Measurements from ENCODE around the gene PFDN6. TPM values are rescaled to one million over a fixed set of nuclear protein-coding genes. Genes with fewer than 3 reads are reported as not detected.
A peak's percentile ranks its signal among the peaks of the same experiment; 100 is the strongest.

The PFDN6 gene
- total RNA-seq, 4 donors from 2014 or later = 12.4 to 48.7 (median 21.0) TPM

DNA sequence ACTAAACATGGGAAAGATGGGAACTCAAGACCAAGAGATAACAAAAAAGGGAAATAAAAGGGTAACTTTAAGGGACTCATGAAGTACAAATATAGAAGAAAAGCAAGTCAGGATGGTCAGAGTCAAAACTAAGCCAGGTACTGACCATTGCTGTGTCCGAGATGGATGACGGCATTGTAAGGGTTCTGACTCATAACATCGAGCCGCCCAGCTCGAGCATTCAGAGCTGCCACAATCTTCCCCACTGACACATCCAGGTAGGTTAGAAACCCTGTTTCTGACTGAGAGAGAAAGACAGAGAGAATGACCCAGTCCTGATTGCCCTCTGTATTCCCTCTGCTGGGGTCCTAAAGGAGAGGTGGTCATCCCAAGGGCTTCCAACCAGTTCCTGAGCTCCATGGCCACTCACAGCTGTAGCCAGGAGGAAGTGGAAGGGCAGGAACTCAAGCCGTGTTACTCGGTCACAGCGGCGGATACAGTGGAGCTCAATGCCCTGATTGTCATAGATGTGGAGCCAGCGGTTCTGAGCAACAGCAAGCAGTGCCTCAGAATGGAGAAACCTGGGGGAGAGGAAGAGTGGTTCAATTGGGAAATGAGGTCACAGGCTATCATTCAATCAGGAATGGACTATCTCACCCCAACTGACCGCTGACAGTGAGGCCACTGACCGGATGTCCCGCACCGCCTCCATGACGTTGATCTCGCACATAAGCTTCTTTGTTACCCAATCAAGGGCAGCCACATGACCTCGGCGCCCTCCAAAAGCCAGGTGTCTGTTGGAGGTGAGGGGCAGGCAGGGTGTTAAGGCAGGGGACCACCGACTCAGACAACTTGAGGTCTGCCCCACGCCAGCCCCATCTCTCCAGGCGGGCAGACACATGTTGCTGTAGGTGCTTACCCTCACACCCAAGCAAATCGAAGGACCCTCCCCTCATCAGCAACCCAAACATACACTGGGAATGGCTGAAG lies 2.2 kb upstream of the PFDN6 start:
- no peak for DNase-seq (ENCODE audit: low spot score in 2 of 2)
- 85 to 90% methylated on average over 18 to 22 of the region's 22 CpGs for WGBS, 2 donors
- TF ChIP-seq CTCF (IDR thresholded peaks at IDR 0.05) = no peak
- peaks cover 0 to 30% (median 17%) of the 10 kb centered on the region in 4 donors for H3K4me1 ChIP-seq
- H3K36me3 ChIP-seq = peaks cover 0 to 74% (median 3%) of the 10 kb centered on the region in 3 donors
- H3K4me3 ChIP-seq = no peak overlapping the region
- H3K27ac ChIP-seq = no peak overlapping the region
- H3K9me3 ChIP-seq = no peaks in the 10 kb centered on the region
- no peaks in the 10 kb centered on the region for H3K27me3 ChIP-seq

GRCh38 chr6:33288141-33288920 lies 1.1 kb upstream of the PFDN6 start:
- Histone ChIP-seq H3K27ac (peak overlapping the region in 3 of 4 donors; percentile 70 to 90 (median 70)), H3K27me3 (no peaks in the 10 kb centered on the region), H3K4me3 (peak overlapping the region; percentile 63 to 86 (median 68)), H3K4me1 (peaks cover 0 to 30% (median 17%) of the 10 kb centered on the region in 4 donors), H3K36me3 (peaks cover 3 to 74% (median 4%) of the 10 kb centered on the region in 3 donors), H3K9me3 (no peaks in the 10 kb centered on the region)
- no peak for DNase-seq (ENCODE audit: low spot score in 2 of 2)
- TF ChIP-seq POLR2A (IDR thresholded peaks at IDR 0.05) (no peak), EP300 (IDR thresholded peaks at IDR 0.05) (no peak)
- 15 to 16% methylated on average over 21 of the region's 21 CpGs for WGBS, 2 donors

- DNase-seq (ENCODE audit: low spot score in 2 of 2) = no peak
- H3K36me3 ChIP-seq = peaks cover 0 to 74% (median 6%) of the 10 kb centered on the region in 3 donors
Observed at GRCh38 chr6:33289784-33290315, 449 bp downstream of the PFDN6 start.

DNA sequence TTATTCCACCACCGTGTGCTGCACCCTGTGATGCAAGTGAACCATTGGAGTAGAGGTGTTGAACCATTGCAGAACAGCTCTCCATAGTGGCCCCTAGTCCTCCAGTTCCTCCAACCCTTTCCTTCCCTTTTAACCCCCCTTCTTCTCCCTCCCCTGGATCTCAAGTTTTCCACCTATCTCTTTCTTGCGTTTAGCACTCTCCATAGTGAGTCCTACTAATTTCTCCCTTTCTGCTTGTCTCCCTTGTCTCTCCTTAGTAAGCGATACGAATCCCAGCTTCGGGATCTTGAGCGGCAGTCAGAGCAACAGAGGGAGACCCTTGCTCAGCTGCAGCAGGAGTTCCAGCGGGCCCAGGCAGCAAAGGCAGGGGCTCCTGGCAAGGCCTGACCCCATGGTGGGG lies 1.1 kb downstream of the PFDN6 start:
- Histone ChIP-seq H3K4me1 (peaks cover 0 to 30% (median 17%) of the 10 kb centered on the region in 4 donors), H3K36me3 (peaks cover 0 to 74% (median 10%) of the 10 kb centered on the region in 3 donors), H3K4me3 (peak overlapping the region in 1 of 4 donors; percentile 86), H3K9me3 (no peaks in the 10 kb centered on the region), H3K27ac (peak overlapping the region in 1 of 4 donors; percentile 90), H3K27me3 (no peaks in the 10 kb centered on the region)
- DNase-seq (ENCODE audit: low spot score in 2 of 2) = no peak
- TF ChIP-seq CTCF (IDR thresholded peaks at IDR 0.05) (no peak), POLR2A (IDR thresholded peaks at IDR 0.05) (no peak), EP300 (IDR thresholded peaks at IDR 0.05) (no peak)
- 63 to 68% methylated on average over 7 of the region's 7 CpGs for WGBS, 2 donors

More at GRCh38 chr6:33289784-33290315, 449 bp downstream of the PFDN6 start:
- 4 to 5% methylated on average over 14 of the region's 14 CpGs for WGBS, 2 donors
- no peaks in the 10 kb centered on the region for H3K9me3 ChIP-seq
- H3K4me3 ChIP-seq = peak overlapping the region; percentile 63 to 86 (median 68)
- no peaks in the 10 kb centered on the region for H3K27me3 ChIP-seq
- peaks cover 0 to 30% (median 17%) of the 10 kb centered on the region in 4 donors for H3K4me1 ChIP-seq
- peak overlapping the region; percentile 70 to 90 (median 70) for H3K27ac ChIP-seq
- no peak for TF ChIP-seq CTCF (IDR thresholded peaks at IDR 0.05)
- TF ChIP-seq EP300 (IDR thresholded peaks at IDR 0.05) = no peak
- no peak for TF ChIP-seq POLR2A (IDR thresholded peaks at IDR 0.05)

DNA sequence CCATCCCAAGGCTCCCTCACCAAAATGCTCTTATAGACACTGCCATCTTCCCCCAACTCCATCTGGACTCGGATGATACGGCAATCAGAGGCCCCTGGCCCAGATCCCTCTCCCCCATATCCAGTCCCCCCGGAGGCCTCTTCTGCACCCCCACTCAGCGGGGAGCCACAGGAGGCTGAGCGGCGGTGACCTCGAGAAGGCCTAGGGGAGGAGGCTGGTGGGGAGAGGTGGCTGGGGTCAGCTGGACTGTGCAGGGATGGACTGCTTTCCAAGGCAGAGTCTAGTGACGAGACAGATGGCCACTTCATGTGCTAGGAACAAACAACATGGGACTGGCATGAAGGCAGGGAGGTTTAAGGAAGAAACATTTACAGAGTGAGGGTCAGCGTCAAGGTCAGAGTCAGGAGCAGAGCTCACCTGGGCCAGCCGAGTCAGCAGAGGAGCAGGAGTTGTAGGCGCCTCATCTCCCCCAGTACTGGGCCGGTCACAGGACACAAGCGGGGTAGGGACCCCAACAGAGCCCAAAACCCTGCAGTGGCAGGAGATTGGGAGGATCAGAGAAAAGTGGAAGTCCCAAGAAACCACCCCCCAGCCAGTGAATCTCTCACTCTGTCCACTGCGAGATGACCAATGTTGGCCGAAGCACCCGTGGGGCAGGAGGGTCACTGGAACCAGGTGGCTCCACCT lies 3.7 kb downstream of the PFDN6 start:
- H3K4me3 ChIP-seq = no peak overlapping the region

More for the DNA sequence above, 3.7 kb downstream of the PFDN6 start:
- TF ChIP-seq POLR2A (IDR thresholded peaks at IDR 0.05) (no peak), EP300 (IDR thresholded peaks at IDR 0.05) (no peak), CTCF (IDR thresholded peaks at IDR 0.05) (no peak)
- Histone ChIP-seq H3K9me3 (no peaks in the 10 kb centered on the region), H3K4me1 (peaks cover 3 to 39% (median 19%) of the 10 kb centered on the region in 4 donors), H3K36me3 (peaks cover 0 to 66% (median 15%) of the 10 kb centered on the region in 3 donors), H3K27ac (no peak overlapping the region), H3K27me3 (no peaks in the 10 kb centered on the region)
- DNase-seq (ENCODE audit: low spot score in 2 of 2) = no peak
- 84 to 86% methylated on average over 14 to 16 of the region's 16 CpGs for WGBS, 2 donors

Measured in tibial nerve (tissue), 4 donors.